T follicular helper cell (primary cell): ENCODE data around the gene TTLL12.

Experiments
- DNase-seq: peaks from one replicate; pipeline ENCODE4 v3.0.0-alpha.2; 2020; ENCODE audit warnings: low read depth

Gene TTLL12

GRCh38 chr22:43128116-43128515 lies 58.8 kb downstream of the TTLL12 start:
- no peak for DNase-seq

- no peak for DNase-seq
Observed at GRCh38 chr22:43127166-43127908, 59.6 kb downstream of the TTLL12 start.

GRCh38 chr22:43126501-43127165 lies 60.3 kb downstream of the TTLL12 start:
- no peak for DNase-seq

GRCh38 chr22:43118953-43119458 lies 67.9 kb downstream of the TTLL12 start:
- DNase-seq, result no peak

GRCh38 chr22:43118024-43118849 lies 68.7 kb downstream of the TTLL12 start:
- no peak for DNase-seq

GRCh38 chr22:43116932-43117331 lies 70.0 kb downstream of the TTLL12 start:
- DNase-seq, result no peak
